Osteocyte (in vitro differentiated cells): ENCODE results near the gene MTMR6. TPM values are rescaled to one million over a fixed set of nuclear protein-coding genes. Genes with fewer than 3 reads are reported as not detected.

Source experiments
- DNase-seq: peaks from one replicate; pipeline ENCODE4 v3.0.0; 2021; ENCODE audit warnings: mixed read lengths; ENCODE audit not compliant: unreplicated experiment; ENCODE audit errors: extremely low spot score
- H3K27ac Mint-ChIP-seq: one replicate; pipeline ENCODE4 v1.8.0; 2021; ENCODE audit warnings: mild to moderate bottlenecking, mixed read lengths; ENCODE audit not compliant: unreplicated experiment
- H3K27me3 Mint-ChIP-seq: one replicate; pipeline ENCODE4 v1.8.0; 2021; ENCODE audit warnings: mixed read lengths; ENCODE audit not compliant: unreplicated experiment
- H3K36me3 Mint-ChIP-seq: one replicate; pipeline ENCODE4 v1.8.0; 2021; ENCODE audit warnings: mixed read lengths; ENCODE audit not compliant: unreplicated experiment
- H3K4me1 Mint-ChIP-seq: one replicate; pipeline ENCODE4 v1.8.0; 2021; ENCODE audit warnings: mixed read lengths; ENCODE audit not compliant: unreplicated experiment
- H3K4me3 Mint-ChIP-seq: one replicate; pipeline ENCODE4 v1.8.0; 2021; ENCODE audit warnings: mild to moderate bottlenecking, moderate library complexity, mixed read lengths; ENCODE audit not compliant: unreplicated experiment
- H3K9me3 Mint-ChIP-seq: one replicate; pipeline ENCODE4 v1.8.0; 2021; ENCODE audit warnings: mixed read lengths; ENCODE audit not compliant: unreplicated experiment
- total RNA-seq: library from RNA; stranded (reverse); gene quantifications from 2 replicates; pipeline ENCODE4 v1.2.1, GENCODE V29; 2021
- TF ChIP-seq, protein P1 (sequence below): fragments of 200-600 bp; sonication (generic); IDR thresholded peaks from 2 replicates; pipeline ENCODE4 v1.5.0; 2021; ENCODE audit warnings: antibody characterized with exemption, mild to moderate bottlenecking, moderate library complexity

Gene MTMR6
- total RNA-seq, 1 donor from 2014 or later, result 19.5 TPM

DNA sequence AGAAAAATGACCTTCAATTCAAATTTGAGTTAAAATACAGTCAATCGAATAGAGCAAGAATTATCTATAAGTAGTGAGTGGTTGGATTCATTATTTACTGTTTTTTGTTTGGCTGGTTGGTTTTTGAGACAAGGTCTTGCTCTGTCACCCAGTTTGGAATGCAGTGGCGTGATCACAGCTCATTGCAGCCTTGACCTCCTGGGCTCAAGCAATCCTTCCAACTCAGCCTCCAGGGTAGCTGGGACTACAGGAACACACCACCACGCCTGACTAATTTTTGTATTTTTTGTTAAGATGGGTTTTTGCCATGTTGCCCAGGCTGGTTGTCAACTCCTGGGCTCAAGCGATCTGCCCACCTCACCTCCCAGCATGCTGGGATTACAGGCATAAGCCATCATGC is 25.0 kb downstream of the MTMR6 start:
- H3K4me3 Mint-ChIP-seq, result no peak overlapping the region
- TF ChIP-seq, protein P1, sequence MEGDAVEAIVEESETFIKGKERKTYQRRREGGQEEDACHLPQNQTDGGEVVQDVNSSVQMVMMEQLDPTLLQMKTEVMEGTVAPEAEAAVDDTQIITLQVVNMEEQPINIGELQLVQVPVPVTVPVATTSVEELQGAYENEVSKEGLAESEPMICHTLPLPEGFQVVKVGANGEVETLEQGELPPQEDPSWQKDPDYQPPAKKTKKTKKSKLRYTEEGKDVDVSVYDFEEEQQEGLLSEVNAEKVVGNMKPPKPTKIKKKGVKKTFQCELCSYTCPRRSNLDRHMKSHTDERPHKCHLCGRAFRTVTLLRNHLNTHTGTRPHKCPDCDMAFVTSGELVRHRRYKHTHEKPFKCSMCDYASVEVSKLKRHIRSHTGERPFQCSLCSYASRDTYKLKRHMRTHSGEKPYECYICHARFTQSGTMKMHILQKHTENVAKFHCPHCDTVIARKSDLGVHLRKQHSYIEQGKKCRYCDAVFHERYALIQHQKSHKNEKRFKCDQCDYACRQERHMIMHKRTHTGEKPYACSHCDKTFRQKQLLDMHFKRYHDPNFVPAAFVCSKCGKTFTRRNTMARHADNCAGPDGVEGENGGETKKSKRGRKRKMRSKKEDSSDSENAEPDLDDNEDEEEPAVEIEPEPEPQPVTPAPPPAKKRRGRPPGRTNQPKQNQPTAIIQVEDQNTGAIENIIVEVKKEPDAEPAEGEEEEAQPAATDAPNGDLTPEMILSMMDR, result no peak
- no peaks in the 10 kb centered on the region for H3K27me3 Mint-ChIP-seq
- no peak overlapping the region for H3K27ac Mint-ChIP-seq
- H3K9me3 Mint-ChIP-seq, result no peaks in the 10 kb centered on the region
- DNase-seq, result no peak
- peaks cover 43% of the 10 kb centered on the region for H3K36me3 Mint-ChIP-seq
- no peaks in the 10 kb centered on the region for H3K4me1 Mint-ChIP-seq

DNA sequence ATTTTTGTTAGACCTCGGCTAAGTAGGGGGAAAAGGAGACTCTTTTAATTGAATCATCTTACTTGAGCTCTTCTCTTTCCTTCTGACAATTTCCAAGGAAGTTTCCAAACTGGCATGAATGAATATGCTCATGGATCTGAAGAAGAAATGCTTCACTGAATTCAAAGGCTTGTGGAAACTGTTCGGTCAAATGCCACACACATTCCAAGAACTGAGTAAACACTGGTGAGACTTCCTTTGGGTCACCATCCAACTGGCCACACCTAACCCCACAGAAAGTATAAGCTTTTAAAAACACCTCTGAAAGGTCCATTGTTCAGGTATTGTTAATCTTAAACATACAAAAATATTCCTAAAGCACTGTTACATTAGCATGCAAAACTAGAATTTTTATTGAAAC is 33.6 kb downstream of the MTMR6 start:
- no peaks in the 10 kb centered on the region for H3K27me3 Mint-ChIP-seq
- H3K27ac Mint-ChIP-seq, result no peak overlapping the region
- H3K36me3 Mint-ChIP-seq, result peaks cover 50% of the 10 kb centered on the region
- TF ChIP-seq, protein P1, result no peak
- H3K9me3 Mint-ChIP-seq, result no peaks in the 10 kb centered on the region
- H3K4me1 Mint-ChIP-seq, result no peaks in the 10 kb centered on the region
- DNase-seq, result no peak
- no peak overlapping the region for H3K4me3 Mint-ChIP-seq

DNA sequence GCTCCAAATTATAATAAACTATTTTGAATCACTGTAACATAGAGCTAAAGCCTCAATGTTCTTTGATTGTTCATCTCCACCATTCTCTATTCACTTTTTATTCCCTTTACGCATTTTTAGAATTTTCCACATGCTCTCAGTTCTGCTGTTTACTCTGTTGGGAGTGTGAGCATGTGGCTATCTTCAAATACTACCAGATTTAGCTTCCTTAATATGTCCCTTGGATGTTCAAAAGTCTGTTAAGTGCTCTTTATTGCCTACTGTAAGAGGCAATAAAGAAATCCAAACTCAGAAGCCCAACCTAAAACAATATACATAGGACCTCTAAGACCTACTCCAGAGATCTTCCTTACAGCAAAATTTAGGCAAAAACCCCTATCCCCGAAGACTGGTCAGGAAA is 34.5 kb downstream of the MTMR6 start:
- H3K36me3 Mint-ChIP-seq, result peaks cover 49% of the 10 kb centered on the region
- H3K4me1 Mint-ChIP-seq, result no peaks in the 10 kb centered on the region
- no peaks in the 10 kb centered on the region for H3K27me3 Mint-ChIP-seq
- H3K27ac Mint-ChIP-seq, result no peak overlapping the region
- H3K9me3 Mint-ChIP-seq, result no peaks in the 10 kb centered on the region
- TF ChIP-seq, protein P1, result no peak
- no peak for DNase-seq
- no peak overlapping the region for H3K4me3 Mint-ChIP-seq

DNA sequence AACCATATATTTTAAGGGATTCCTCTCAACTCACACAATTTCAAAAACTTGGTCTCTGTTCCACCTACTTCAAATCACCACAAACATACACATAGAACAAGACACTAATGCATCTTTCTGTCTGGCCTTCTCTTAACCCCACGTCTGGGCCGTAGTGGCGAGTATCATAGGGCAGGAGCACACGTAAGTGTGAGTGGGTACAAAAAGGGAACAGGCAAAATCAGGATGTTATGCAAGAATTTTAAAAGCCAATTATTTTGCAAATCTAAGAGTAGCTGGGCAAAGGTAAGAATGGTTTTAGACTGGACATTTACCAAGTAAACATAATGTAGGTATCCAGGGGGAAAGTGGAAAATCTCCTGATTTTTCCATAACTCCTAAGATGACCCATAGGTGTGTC is 35.1 kb downstream of the MTMR6 start:
- H3K36me3 Mint-ChIP-seq, result peaks cover 45% of the 10 kb centered on the region
- H3K9me3 Mint-ChIP-seq, result no peaks in the 10 kb centered on the region
- no peak for DNase-seq
- H3K4me1 Mint-ChIP-seq, result no peaks in the 10 kb centered on the region
- H3K4me3 Mint-ChIP-seq, result no peak overlapping the region
- no peaks in the 10 kb centered on the region for H3K27me3 Mint-ChIP-seq
- H3K27ac Mint-ChIP-seq, result no peak overlapping the region
- TF ChIP-seq, protein P1, result no peak

DNA sequence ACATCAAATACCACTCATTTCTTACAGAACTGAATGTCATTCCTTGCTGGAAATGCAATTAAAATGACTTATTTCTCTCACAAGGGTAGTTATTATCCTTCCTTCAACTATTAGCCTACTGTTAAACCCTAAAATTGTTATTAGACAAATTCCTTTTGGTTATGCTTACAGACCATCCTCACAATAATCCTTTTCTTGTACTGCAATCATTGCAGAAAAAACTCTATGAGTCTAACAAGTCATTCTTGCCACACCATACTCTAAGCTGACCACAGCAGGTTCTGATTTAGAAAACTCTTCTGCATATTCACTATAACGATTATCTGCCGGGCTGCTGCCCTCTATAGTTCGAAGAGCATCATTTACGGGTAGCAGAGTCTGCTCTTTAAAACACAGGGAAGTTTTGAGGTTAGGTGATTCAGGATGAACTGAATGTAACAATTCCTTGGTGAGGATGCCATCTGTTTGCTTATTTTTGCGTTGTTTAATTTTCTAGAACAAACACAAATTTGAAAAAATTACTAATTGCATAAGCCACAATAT is 38.2 kb downstream of the MTMR6 start:
- no peak for DNase-seq
- Mint-ChIP-seq H3K27ac (no peak overlapping the region), H3K4me1 (no peaks in the 10 kb centered on the region), H3K27me3 (no peaks in the 10 kb centered on the region), H3K9me3 (no peaks in the 10 kb centered on the region), H3K4me3 (no peak overlapping the region), H3K36me3 (peaks cover 32% of the 10 kb centered on the region)
- TF ChIP-seq, protein P1, result peak; percentile 48
